DND-41 (cell line): ENCODE data around the gene GPR132.

ENCODE experiments used
- CTCF ChIP-seq: IDR thresholded peaks from 2 replicates; pipeline ENCODE4 v1.5.1; 2012; ENCODE audit warnings: borderline replicate concordance, low read length, moderate library complexity, mild to moderate bottlenecking; ENCODE audit not compliant: poor library complexity, severe bottlenecking; ENCODE audit errors: extremely low read depth
- EZH2 ChIP-seq: IDR thresholded peaks from 3 replicates; pipeline ENCODE4 v1.6.1; 2012; ENCODE audit warnings: borderline replicate concordance, low read depth, mild to moderate bottlenecking, moderate library complexity, low read length, inconsistent platforms; ENCODE audit not compliant: severe bottlenecking

GRCh38 chr14:105099778-105100177, 34.5 kb upstream of the GPR132 start:
- TF ChIP-seq CTCF (no peak), EZH2 (no peak)
